Large intestine (tissue), 3 donors: ENCODE measurements around the gene MTA1. TPM values are rescaled to one million over a fixed set of nuclear protein-coding genes. Genes with fewer than 3 reads are reported as not detected.

Source experiments
- DNase-seq, 2 donors: peaks; one replicate each; pipeline versions ENCODE4 v3.0.0 to v3.0.0-alpha.2; 2013
- H3K27ac ChIP-seq: one replicate; pipeline ENCODE4 v1.5.1; 2013; ENCODE audit warnings: low read length
- H3K27me3 ChIP-seq: 2 replicates; pipeline ENCODE4 v1.6.1; 2013; ENCODE audit warnings: low read length; ENCODE audit not compliant: control insufficient read depth, insufficient read depth
- H3K36me3 ChIP-seq: 2 replicates; pipeline ENCODE4 v1.6.1; 2013; ENCODE audit warnings: low read length; ENCODE audit not compliant: control insufficient read depth, insufficient read depth
- H3K4me1 ChIP-seq: one replicate; pipeline ENCODE4 v1.6.1; 2013; ENCODE audit warnings: low read length; ENCODE audit not compliant: control insufficient read depth, insufficient read depth
- H3K4me3 ChIP-seq: one replicate; pipeline ENCODE4 v1.5.1; 2013; ENCODE audit warnings: low read length
- H3K9me3 ChIP-seq: one replicate; pipeline ENCODE4 v1.6.1; 2013; ENCODE audit warnings: mild to moderate bottlenecking, low read depth, low read length, moderate library complexity; ENCODE audit not compliant: control insufficient read depth
- WGBS: methylation state at CpG from one replicate; pipeline ENCODE4 v1.1.5; 2013; ENCODE audit warnings: low lambda C conversion rate; ENCODE audit not compliant: insufficient coverage; 5-methylcytosine and 5-hydroxymethylcytosine counted together
- polyA plus RNA-seq: library from polyadenylated mRNA; unstranded; fragments of 120-200 nt; gene quantifications from one replicate; pipeline ENCODE4 v1.2.1, GENCODE V29; 2013

MTA1 gene
- polyA plus RNA-seq, 1 donor, result 109 TPM

- no peaks in the 10 kb centered on the region for H3K9me3 ChIP-seq
- DNase-seq, result no peak
- no peaks in the 10 kb centered on the region for H3K27me3 ChIP-seq
- no peak overlapping the region for H3K27ac ChIP-seq
- peaks cover 55% of the 10 kb centered on the region for H3K36me3 ChIP-seq
- WGBS, result no CpG with 5 or more reads among the region's 53 CpGs
- H3K4me1 ChIP-seq, result peaks cover 5% of the 10 kb centered on the region
- no peak overlapping the region for H3K4me3 ChIP-seq
Measured at GRCh38 chr14:105466531-105467248, 47.1 kb downstream of the MTA1 start.

DNA sequence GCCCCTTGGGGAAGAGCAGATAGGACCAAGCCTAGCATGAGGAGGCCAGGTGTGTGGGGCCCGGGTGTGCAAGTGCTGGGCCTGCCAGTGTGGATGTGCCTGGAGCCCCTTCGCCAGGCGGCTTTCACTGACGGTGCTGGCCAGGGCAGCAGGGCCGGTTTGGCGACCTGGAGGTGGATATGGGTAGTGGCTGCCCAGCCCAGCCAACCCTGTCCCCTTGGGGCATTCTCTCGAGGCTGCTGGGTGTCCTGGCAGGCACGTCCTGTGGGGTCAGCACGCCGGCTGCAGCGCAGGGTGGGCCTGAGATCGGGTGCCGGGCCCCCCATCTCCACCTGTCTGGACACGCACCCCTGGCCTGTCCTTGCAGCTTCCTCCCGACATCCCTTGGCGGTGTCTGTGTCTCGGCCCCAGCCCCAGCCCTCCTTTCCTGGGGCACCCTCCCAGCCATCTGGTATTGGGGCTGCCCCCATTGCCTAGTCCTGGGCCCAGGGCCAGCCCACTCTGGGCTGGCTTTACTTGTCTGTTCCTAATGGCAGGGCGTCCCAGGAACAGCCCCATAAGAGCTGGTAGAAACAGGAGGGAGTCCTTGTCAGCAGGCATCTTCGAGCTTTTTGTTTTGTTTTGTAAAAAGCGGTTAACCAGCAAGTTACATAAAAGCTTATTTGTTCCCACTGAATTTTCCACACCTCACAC is 47.8 kb downstream of the MTA1 start:
- H3K4me3 ChIP-seq, result no peak overlapping the region
- no peaks in the 10 kb centered on the region for H3K9me3 ChIP-seq
- DNase-seq, result no peak
- peaks cover 55% of the 10 kb centered on the region for H3K36me3 ChIP-seq
- no CpG with 5 or more reads among the region's 20 CpGs for WGBS
- no peaks in the 10 kb centered on the region for H3K27me3 ChIP-seq
- peaks cover 12% of the 10 kb centered on the region for H3K4me1 ChIP-seq
- H3K27ac ChIP-seq, result no peak overlapping the region

- no peak overlapping the region for H3K4me3 ChIP-seq
- no peaks in the 10 kb centered on the region for H3K27me3 ChIP-seq
- H3K27ac ChIP-seq, result no peak overlapping the region
- DNase-seq, result no peak
- no peaks in the 10 kb centered on the region for H3K9me3 ChIP-seq
- H3K4me1 ChIP-seq, result peaks cover 13% of the 10 kb centered on the region
- WGBS, result no CpG with 5 or more reads among the region's 22 CpGs
- peaks cover 52% of the 10 kb centered on the region for H3K36me3 ChIP-seq
Measured at GRCh38 chr14:105467942-105468471, 48.4 kb downstream of the MTA1 start.

- Histone ChIP-seq H3K9me3 (no peaks in the 10 kb centered on the region), H3K36me3 (peaks cover 45% of the 10 kb centered on the region), H3K4me3 (no peak overlapping the region), H3K27me3 (no peaks in the 10 kb centered on the region), H3K27ac (no peak overlapping the region), H3K4me1 (peaks cover 13% of the 10 kb centered on the region)
- no CpG with 5 or more reads among the region's 19 CpGs for WGBS
- DNase-seq, result no peak
Measured at GRCh38 chr14:105468621-105469241, 49.1 kb downstream of the MTA1 start.

DNA sequence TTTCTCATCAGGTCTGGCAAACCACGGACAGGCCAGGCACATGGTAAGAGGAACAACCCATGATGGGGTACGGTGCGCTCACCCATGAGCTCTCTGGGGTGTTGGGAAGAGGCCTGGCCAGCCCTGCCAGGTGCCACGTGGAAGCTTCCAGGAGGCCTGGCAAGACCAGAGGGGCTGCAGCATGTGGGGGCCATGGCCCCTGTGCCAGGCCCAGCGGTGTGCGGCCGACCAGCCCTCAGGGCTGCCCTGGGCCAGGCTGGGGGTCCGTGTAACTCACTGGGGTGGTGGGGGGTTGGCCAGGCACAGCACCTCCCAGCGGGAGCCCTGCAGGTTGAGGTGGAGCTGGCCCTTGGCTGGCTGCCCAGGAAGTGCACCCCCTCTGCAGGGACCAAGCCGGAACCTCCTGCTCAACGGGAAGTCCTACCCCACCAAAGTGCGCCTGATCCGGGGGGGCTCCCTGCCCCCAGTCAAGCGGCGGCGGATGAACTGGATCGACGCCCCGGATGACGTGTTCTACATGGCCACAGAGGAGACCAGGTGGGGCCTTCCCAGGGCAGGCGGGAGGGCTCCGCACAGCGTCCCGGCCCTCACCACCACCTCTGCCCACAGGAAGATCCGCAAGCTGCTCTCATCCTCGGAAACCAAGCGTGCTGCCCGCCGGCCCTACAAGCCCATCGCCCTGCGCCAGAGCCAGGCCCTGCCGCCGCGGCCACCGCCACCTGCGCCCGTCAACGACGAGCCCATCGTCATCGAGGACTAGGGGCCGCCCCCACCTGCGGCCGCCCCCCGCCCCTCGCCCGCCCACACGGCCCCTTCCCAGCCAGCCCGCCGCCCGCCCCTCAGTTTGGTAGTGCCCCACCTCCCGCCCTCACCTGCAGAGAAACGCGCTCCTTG is 50.1 kb downstream of the MTA1 start:
- WGBS, result no CpG with 5 or more reads among the region's 54 CpGs
- Histone ChIP-seq H3K9me3 (no peaks in the 10 kb centered on the region), H3K27me3 (no peaks in the 10 kb centered on the region), H3K36me3 (peaks cover 40% of the 10 kb centered on the region), H3K4me1 (peaks cover 13% of the 10 kb centered on the region), H3K4me3 (no peak overlapping the region), H3K27ac (no peak overlapping the region)
- DNase-seq, result no peak

GRCh38 chr14:105470350-105471296 is 51.0 kb downstream of the MTA1 start:
- Histone ChIP-seq H3K4me3 (no peak overlapping the region), H3K36me3 (peaks cover 32% of the 10 kb centered on the region), H3K27ac (no peak overlapping the region), H3K9me3 (no peaks in the 10 kb centered on the region), H3K4me1 (peaks cover 16% of the 10 kb centered on the region), H3K27me3 (peaks cover 6% of the 10 kb centered on the region)
- WGBS, result 100% methylated on average over 7 of the region's 34 CpGs
- no peak for DNase-seq

GRCh38 chr14:105471297-105471821 is 51.7 kb downstream of the MTA1 start:
- no peak for DNase-seq
- Histone ChIP-seq H3K4me1 (peaks cover 18% of the 10 kb centered on the region), H3K27me3 (peaks cover 13% of the 10 kb centered on the region), H3K36me3 (peaks cover 27% of the 10 kb centered on the region), H3K4me3 (no peak overlapping the region), H3K9me3 (no peaks in the 10 kb centered on the region), H3K27ac (no peak overlapping the region)
- WGBS, result no CpG with 5 or more reads among the region's 19 CpGs

DNA sequence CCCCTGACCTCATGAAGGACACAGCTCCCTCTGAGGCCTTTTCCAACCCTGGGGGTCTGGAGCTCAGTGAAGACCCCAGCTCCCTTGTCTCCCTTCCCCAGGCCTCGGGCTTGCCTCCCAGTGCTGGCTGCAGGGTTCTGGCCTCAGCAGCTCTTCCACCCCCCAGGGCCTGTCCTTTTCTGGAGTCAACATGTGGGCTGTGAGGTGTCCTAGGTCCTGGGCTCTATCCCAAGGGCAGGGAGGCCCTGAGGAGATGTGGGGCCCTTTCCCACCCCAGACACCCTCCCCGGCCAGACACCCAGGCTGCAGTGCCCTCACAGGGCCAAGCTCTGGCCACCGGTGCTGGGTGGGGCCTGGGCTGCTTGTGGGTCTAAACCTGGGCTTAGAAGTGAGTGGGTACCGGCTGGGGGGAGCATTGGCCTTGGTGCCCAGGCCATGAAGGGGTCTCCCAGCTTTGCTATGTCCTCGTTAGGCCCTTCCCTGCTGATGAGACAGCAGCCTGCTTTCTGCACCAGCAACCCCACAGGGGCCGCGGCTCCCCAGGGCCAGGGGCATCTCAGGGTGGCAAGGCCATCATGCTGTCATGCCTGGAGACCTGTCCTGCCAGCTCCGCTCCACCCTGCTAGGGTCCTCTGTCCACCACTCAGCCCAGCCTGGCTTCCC is 52.3 kb downstream of the MTA1 start:
- H3K27me3 ChIP-seq, result peaks cover 19% of the 10 kb centered on the region
- DNase-seq, result no peak
- no CpG with 5 or more reads among the region's 8 CpGs for WGBS
- no peaks in the 10 kb centered on the region for H3K9me3 ChIP-seq
- no peak overlapping the region for H3K4me3 ChIP-seq
- peaks cover 24% of the 10 kb centered on the region for H3K4me1 ChIP-seq
- H3K36me3 ChIP-seq, result peaks cover 27% of the 10 kb centered on the region
- no peak overlapping the region for H3K27ac ChIP-seq
